Breast epithelium (tissue), 4 donors: ENCODE measurements around the gene DYNC1I1. TPM values are rescaled to one million over a fixed set of nuclear protein-coding genes. Genes with fewer than 3 reads are reported as not detected.
"Not testable (repeated sequence)": the region's sequence is repeated elsewhere in the genome, so short reads cannot be mapped to it uniquely, and the experiment has no call there.

ENCODE experiments used
- DNase-seq, 2 donors: peaks; one replicate each; pipeline ENCODE4 v3.0.0-alpha.2; 2019; ENCODE audit warnings: low spot score in 2 of 2
- H3K27ac ChIP-seq, 2 donors: fragments of 200-600 bp; sonication (generic) in 1 of 2; one replicate each; pipeline ENCODE4 v1.5.1; 2016 to 2019; ENCODE audit warnings: mild to moderate bottlenecking in 1 of 2
- H3K27me3 ChIP-seq, 2 donors: fragments of 200-600 bp; sonication (generic) in 1 of 2; one replicate each; pipeline versions ENCODE4 v1.5.1 to v1.6.0; 2017 to 2019; ENCODE audit warnings: control low read depth in 1 of 2, mild to moderate bottlenecking in 1 of 2
- H3K36me3 ChIP-seq: fragments of 200-600 bp; one replicate; pipeline ENCODE4 v1.5.1; 2019
- H3K4me1 ChIP-seq, 2 donors: fragments of 200-600 bp; sonication (generic); one replicate each; pipeline ENCODE4 v1.5.1; 2016 to 2019; ENCODE audit warnings: control low read depth in 1 of 2
- H3K4me3 ChIP-seq, 3 donors: fragments of 200-600 bp; sonication (generic); 1 replicate in 2 of 3; 2 replicates in 1 of 3; pipeline ENCODE4 v1.5.1; 2016 to 2019; ENCODE audit warnings: mild to moderate bottlenecking in 3 of 3, moderate library complexity in 2 of 3
- H3K9me3 ChIP-seq, 2 donors: fragments of 200-600 bp; sonication (generic) in 1 of 2; one replicate each; pipeline ENCODE4 v1.5.1; 2016 to 2019; ENCODE audit warnings: control low read depth in 1 of 2
- POLR2A ChIP-seq: fragments of 450-650 bp; IDR thresholded peaks from one replicate; pipeline ENCODE4 v1.6.1; 2016; ENCODE audit warnings: antibody characterized with exemption, mild to moderate bottlenecking, moderate library complexity
- POLR2AphosphoS5 ChIP-seq, 3 donors: sonication (generic); formaldehyde crosslinking; IDR thresholded peaks; one replicate each; pipeline ENCODE4 v1.6.1; 2017; ENCODE audit warnings: antibody characterized with exemption in 3 of 3
- intact Hi-C: fragments of 100-400 bp; cut with DNase I; formaldehyde crosslinking; loops from one replicate; pipeline ENCODE4 v1.15.1; 2023; ENCODE audit warnings: low total_unique reads
- total RNA-seq, 3 donors: library from RNA; depleted of rRNA; stranded (reverse); fragments of >200 nt; gene quantifications; one replicate each; pipeline ENCODE4 v1.1.0, GENCODE V29; 2016
- TF ChIP-seq, protein P1 (sequence below), 3 donors: fragments of 450-650 bp; IDR thresholded peaks; one replicate each; pipeline ENCODE4 v1.5.1; 2016 to 2017; ENCODE audit warnings: antibody characterized with exemption in 3 of 3, mild to moderate bottlenecking in 3 of 3, moderate library complexity in 3 of 3

DYNC1I1 gene
- total RNA-seq, 3 donors from 2014 or later = 5.7 to 7.7 (median 6.6) TPM

- Histone ChIP-seq H3K9me3 (no peaks in the 10 kb centered on the region), H3K27me3 (no peaks in the 10 kb centered on the region), H3K4me1 (no peaks in the 10 kb centered on the region), H3K4me3 (no peak overlapping the region), H3K27ac (no peak overlapping the region), H3K36me3 (no peaks in the 10 kb centered on the region)
- DNase-seq = no peak
- TF ChIP-seq POLR2A (no peak), POLR2AphosphoS5 (IDR thresholded peaks at IDR 0.05) (no peak)
- TF ChIP-seq, protein P1, sequence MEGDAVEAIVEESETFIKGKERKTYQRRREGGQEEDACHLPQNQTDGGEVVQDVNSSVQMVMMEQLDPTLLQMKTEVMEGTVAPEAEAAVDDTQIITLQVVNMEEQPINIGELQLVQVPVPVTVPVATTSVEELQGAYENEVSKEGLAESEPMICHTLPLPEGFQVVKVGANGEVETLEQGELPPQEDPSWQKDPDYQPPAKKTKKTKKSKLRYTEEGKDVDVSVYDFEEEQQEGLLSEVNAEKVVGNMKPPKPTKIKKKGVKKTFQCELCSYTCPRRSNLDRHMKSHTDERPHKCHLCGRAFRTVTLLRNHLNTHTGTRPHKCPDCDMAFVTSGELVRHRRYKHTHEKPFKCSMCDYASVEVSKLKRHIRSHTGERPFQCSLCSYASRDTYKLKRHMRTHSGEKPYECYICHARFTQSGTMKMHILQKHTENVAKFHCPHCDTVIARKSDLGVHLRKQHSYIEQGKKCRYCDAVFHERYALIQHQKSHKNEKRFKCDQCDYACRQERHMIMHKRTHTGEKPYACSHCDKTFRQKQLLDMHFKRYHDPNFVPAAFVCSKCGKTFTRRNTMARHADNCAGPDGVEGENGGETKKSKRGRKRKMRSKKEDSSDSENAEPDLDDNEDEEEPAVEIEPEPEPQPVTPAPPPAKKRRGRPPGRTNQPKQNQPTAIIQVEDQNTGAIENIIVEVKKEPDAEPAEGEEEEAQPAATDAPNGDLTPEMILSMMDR (IDR thresholded peaks at IDR 0.05) = no peak
- intact Hi-C loops = no loop called here
These were observed 155.4 kb downstream of the DYNC1I1 start for GRCh38 chr7:95927756-95928155.

DNA sequence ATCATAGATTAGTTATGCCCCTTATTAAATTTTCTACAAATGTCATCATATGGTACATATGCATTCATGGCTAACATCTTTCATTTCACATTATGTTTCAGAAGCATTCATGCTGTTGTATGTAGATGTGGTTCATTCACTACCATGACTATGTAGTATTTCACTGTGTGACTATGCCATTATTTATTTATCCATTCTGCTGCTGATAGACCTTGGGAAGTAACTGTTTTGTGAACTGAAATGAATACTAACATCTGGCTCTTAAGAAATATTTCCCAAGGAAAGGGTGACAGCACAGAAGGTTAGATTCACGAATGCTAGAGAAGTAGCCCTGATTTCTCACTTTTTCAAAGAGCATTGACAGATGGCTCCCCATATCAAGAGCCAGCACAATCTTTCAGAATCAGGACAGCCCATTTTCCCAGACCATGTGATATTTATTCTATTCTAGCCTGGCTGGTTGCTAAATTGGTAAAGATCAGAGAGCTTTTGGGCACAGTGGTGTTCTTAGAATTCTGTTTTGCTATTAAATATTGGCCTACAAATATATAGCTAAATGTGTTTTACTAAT lies 157.4 kb downstream of the DYNC1I1 start:
- H3K27ac ChIP-seq = no peak overlapping the region
- no peak for DNase-seq
- TF ChIP-seq POLR2A = no peak
- TF ChIP-seq, protein P1 (IDR thresholded peaks at IDR 0.05) = no peak
- no peak for TF ChIP-seq POLR2AphosphoS5 (IDR thresholded peaks at IDR 0.05)
- no peaks in the 10 kb centered on the region for H3K27me3 ChIP-seq
- no peaks in the 10 kb centered on the region for H3K36me3 ChIP-seq
- no peaks in the 10 kb centered on the region for H3K4me1 ChIP-seq
- H3K9me3 ChIP-seq = no peaks in the 10 kb centered on the region
- intact Hi-C loops = no loop called here
- no peak overlapping the region for H3K4me3 ChIP-seq

GRCh38 chr7:95931460-95932232 lies 159.3 kb downstream of the DYNC1I1 start:
- Histone ChIP-seq H3K4me1 (no peaks in the 10 kb centered on the region), H3K36me3 (no peaks in the 10 kb centered on the region), H3K27ac (no peak overlapping the region), H3K27me3 (no peaks in the 10 kb centered on the region), H3K9me3 (no peaks in the 10 kb centered on the region), H3K4me3 (no peak overlapping the region)
- TF ChIP-seq POLR2AphosphoS5 (IDR thresholded peaks at IDR 0.05) (no peak), POLR2A (no peak)
- TF ChIP-seq, protein P1 (IDR thresholded peaks at IDR 0.05) = no peak
- no peak for DNase-seq
- intact Hi-C loops = no loop called here

- intact Hi-C loops = no loop called here
- Histone ChIP-seq H3K9me3 (no peaks in the 10 kb centered on the region), H3K27me3 (no peaks in the 10 kb centered on the region), H3K36me3 (no peaks in the 10 kb centered on the region), H3K4me3 (no peak overlapping the region), H3K4me1 (no peaks in the 10 kb centered on the region), H3K27ac (no peak overlapping the region)
- TF ChIP-seq, protein P1 (IDR thresholded peaks at IDR 0.05) = no peak
- TF ChIP-seq POLR2AphosphoS5 (IDR thresholded peaks at IDR 0.05) (no peak), POLR2A (no peak)
- no peak for DNase-seq
These were observed 161.3 kb downstream of the DYNC1I1 start for GRCh38 chr7:95933618-95934017.

DNA sequence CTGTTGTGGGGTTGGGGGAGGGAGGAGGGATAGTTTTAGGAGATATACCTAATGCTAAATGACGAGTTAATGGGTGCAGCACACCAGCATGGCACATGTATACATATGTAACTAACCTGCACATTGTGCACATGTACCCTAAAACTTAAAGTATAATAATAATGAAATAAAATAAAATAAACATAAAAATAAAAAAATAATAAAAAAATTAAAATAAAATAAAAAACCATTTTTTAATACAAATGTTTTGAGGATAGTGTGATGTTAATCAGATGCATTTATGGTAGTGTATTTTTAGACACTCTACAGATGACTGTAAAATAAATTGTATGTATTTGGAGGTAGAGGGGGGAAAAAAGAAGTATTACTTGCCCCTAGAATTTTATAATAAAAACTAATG lies 172.5 kb downstream of the DYNC1I1 start:
- H3K27ac ChIP-seq, H3K4me3 ChIP-seq, H3K27me3 ChIP-seq, DNase-seq, H3K9me3 ChIP-seq, intact Hi-C loops, H3K36me3 ChIP-seq, H3K4me1 ChIP-seq: not testable (repeated sequence)
